Measurements from ENCODE around the gene STX8.

GRCh38 chr17:9606453-9606852 lies 30.8 kb upstream of the STX8 start:
- TF ChIP-seq FOXK2 (IDR thresholded peaks at IDR 0.05), result no peak
- TF ChIP-seq FOXA1 (IDR thresholded peaks at IDR 0.05), result no peak
- TF ChIP-seq FOXM1 (IDR thresholded peaks at IDR 0.05; ENCODE audit: borderline replicate concordance), result no peak
- no peak for TF ChIP-seq PKNOX1 (IDR thresholded peaks at IDR 0.05)
- TF ChIP-seq ELF4 (IDR thresholded peaks at IDR 0.05), result no peak
- TF ChIP-seq CTBP1 (IDR thresholded peaks at IDR 0.05; ENCODE audit: borderline replicate concordance), result no peak
- TF ChIP-seq BHLHE40 (IDR thresholded peaks at IDR 0.05; ENCODE audit: borderline replicate concordance), result no peak
- no peak for TF ChIP-seq SUZ12 (IDR thresholded peaks at IDR 0.05)
